Ishikawa (cell line): Measurements from ENCODE around the gene ZNF416.

Source experiments
- CEBPB ChIP-seq: IDR thresholded peaks from 2 replicates; pipeline ENCODE4 v1.6.1; 2012
- CREB1 ChIP-seq: IDR thresholded peaks from 2 replicates; pipeline ENCODE4 v1.6.1; 2012; ENCODE audit warnings: low read depth
- EGR1 ChIP-seq: IDR thresholded peaks from 2 replicates; pipeline ENCODE4 v1.6.1; 2012
- EP300 ChIP-seq: IDR thresholded peaks from 2 replicates; pipeline ENCODE4 v1.6.1; 2012; ENCODE audit warnings: borderline replicate concordance
- FOXM1 ChIP-seq: IDR thresholded peaks from 2 replicates; pipeline ENCODE4 v1.6.1; 2012; ENCODE audit warnings: low read depth, borderline replicate concordance
- NFIC ChIP-seq: IDR thresholded peaks from 2 replicates; pipeline ENCODE4 v1.6.1; 2012
- RAD21 ChIP-seq: IDR thresholded peaks from 2 replicates; pipeline ENCODE4 v1.6.1; 2012; ENCODE audit warnings: low read depth
- TAF1 ChIP-seq: IDR thresholded peaks from 2 replicates; pipeline ENCODE4 v1.6.1; 2012; ENCODE audit warnings: low read depth, mild to moderate bottlenecking
- TCF12 ChIP-seq: IDR thresholded peaks from 2 replicates; pipeline ENCODE4 v1.6.1; 2012; ENCODE audit warnings: low read depth
- TEAD4 ChIP-seq: IDR thresholded peaks from 2 replicates; pipeline ENCODE4 v1.6.1; 2012
- YY1 ChIP-seq: IDR thresholded peaks from 2 replicates; pipeline ENCODE4 v1.6.1; 2012; ENCODE audit warnings: low read depth
- ZBTB7A ChIP-seq: IDR thresholded peaks from 2 replicates; pipeline ENCODE4 v1.6.1; 2012; ENCODE audit warnings: low read depth
- TF ChIP-seq, protein P1 (sequence below): IDR thresholded peaks from 2 replicates; pipeline ENCODE4 v1.6.1; 2012
- TF ChIP-seq, protein P2 (sequence below): IDR thresholded peaks from 2 replicates; pipeline ENCODE4 v1.6.1; 2012
- TF ChIP-seq, protein P3 (sequence below): IDR thresholded peaks from 2 replicates; pipeline ENCODE4 v1.6.1; 2012; ENCODE audit warnings: low read depth, mild to moderate bottlenecking

Gene ZNF416

DNA sequence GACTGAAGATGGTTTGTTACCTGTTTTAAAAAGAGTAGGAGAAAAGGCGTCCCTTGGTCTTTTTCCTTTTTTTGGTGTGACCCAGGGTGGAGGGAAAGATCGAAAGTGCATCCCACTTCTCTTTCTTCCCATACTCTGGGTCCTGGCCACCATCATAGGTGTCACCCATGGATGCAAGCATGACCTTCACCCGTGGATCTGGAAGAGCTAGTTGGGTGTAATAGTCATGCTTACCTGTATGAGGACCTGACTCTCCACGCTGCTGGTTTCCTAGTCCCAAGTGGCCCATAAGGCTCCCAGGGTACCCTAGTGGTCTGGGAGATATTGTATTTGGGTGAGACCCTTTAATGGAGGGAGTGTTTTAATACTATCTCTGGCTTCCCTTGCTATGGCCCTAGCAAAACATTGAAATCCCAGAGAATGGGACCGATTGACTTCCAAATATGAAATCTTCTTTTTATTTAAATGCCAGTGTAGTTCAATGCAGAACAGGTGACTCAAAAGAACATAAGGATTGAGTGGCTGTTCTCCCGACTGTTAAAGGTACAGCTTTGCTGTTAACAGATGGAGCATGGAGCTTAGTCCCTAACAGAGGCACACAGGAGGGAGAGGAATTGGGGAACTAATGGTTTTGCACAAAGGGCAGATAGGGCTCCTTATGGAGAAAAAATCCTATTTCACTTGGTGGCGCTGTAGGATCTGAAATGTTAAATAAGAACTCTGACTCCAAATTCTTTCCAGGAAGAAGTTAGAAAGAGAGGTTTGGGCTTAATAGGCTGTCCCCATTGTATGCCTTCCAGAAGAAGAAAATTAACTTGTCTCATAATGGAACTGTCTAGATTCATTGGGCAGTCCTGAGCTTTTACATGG is 12.1 kb downstream of the ZNF416 start:
- TF ChIP-seq RAD21 (0 out of 2 replicates have a peak, but pooled peaks have one; percentile 10), CREB1 (no peak)
- TF ChIP-seq, protein P1, sequence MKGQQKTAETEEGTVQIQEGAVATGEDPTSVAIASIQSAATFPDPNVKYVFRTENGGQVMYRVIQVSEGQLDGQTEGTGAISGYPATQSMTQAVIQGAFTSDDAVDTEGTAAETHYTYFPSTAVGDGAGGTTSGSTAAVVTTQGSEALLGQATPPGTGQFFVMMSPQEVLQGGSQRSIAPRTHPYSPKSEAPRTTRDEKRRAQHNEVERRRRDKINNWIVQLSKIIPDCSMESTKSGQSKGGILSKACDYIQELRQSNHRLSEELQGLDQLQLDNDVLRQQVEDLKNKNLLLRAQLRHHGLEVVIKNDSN: peak; percentile 26; the same call in 1 of the 2 replicates

DNA sequence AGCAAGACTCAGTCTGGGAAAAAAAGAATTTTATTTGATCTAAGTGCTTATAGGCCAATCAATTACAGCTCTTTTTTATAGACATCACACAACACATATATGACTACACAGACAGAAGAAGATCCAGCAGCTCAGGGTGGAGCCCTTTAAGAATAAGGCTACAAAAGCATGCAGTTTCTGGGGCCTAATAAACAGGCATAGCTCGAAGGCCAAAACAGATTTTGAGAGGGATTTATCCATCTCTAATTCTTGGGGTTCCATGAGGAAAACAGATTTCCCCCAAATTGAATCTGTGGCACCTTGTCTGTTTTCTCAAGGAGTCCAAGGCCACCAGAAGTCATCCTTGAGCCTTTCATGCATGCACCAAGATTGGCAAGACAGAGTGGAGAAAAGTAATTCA is 15.2 kb downstream of the ZNF416 start:
- TF ChIP-seq TAF1 (no peak), CREB1 (no peak), YY1 (no peak), NFIC (no peak), TCF12 (no peak), TEAD4 (no peak), EGR1 (no peak), RAD21 (no peak), ZBTB7A (no peak), CEBPB (no peak), EP300 (no peak), FOXM1 (no peak)
- TF ChIP-seq, protein P2, sequence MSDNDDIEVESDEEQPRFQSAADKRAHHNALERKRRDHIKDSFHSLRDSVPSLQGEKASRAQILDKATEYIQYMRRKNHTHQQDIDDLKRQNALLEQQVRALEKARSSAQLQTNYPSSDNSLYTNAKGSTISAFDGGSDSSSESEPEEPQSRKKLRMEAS: no peak
- TF ChIP-seq, protein P1: no peak
- TF ChIP-seq, protein P3, sequence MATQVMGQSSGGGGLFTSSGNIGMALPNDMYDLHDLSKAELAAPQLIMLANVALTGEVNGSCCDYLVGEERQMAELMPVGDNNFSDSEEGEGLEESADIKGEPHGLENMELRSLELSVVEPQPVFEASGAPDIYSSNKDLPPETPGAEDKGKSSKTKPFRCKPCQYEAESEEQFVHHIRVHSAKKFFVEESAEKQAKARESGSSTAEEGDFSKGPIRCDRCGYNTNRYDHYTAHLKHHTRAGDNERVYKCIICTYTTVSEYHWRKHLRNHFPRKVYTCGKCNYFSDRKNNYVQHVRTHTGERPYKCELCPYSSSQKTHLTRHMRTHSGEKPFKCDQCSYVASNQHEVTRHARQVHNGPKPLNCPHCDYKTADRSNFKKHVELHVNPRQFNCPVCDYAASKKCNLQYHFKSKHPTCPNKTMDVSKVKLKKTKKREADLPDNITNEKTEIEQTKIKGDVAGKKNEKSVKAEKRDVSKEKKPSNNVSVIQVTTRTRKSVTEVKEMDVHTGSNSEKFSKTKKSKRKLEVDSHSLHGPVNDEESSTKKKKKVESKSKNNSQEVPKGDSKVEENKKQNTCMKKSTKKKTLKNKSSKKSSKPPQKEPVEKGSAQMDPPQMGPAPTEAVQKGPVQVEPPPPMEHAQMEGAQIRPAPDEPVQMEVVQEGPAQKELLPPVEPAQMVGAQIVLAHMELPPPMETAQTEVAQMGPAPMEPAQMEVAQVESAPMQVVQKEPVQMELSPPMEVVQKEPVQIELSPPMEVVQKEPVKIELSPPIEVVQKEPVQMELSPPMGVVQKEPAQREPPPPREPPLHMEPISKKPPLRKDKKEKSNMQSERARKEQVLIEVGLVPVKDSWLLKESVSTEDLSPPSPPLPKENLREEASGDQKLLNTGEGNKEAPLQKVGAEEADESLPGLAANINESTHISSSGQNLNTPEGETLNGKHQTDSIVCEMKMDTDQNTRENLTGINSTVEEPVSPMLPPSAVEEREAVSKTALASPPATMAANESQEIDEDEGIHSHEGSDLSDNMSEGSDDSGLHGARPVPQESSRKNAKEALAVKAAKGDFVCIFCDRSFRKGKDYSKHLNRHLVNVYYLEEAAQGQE: no peak

DNA sequence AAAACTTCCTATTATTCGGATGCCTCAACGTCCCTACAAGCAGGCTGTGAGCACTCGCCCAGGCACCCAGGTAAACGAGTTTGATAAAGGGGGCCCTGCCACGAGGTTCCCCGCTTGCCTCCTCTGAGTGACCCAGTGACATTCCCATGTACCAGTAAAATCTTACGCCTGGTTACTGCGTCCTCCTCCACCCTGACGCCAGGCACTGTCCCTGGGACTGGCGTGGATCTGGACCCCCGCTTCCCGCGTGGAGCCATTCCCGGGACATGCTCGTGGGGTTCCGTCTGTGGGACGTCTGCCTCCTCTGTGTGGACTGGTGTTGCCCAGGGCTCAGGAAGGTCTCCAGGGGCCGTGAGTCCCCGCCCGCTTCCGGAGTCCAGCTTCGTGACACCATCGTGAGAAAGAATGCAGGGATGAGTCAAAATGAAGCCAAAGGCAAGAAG is 18.6 kb downstream of the ZNF416 start:
- no peak for TF ChIP-seq YY1
- no peak for TF ChIP-seq CEBPB
- no peak for TF ChIP-seq FOXM1
- no peak for TF ChIP-seq EP300
- TF ChIP-seq, protein P1: no peak
- no peak for TF ChIP-seq NFIC
- TF ChIP-seq ZBTB7A: no peak
- TF ChIP-seq, protein P2: no peak
- TF ChIP-seq, protein P3: no peak
- no peak for TF ChIP-seq RAD21

DNA sequence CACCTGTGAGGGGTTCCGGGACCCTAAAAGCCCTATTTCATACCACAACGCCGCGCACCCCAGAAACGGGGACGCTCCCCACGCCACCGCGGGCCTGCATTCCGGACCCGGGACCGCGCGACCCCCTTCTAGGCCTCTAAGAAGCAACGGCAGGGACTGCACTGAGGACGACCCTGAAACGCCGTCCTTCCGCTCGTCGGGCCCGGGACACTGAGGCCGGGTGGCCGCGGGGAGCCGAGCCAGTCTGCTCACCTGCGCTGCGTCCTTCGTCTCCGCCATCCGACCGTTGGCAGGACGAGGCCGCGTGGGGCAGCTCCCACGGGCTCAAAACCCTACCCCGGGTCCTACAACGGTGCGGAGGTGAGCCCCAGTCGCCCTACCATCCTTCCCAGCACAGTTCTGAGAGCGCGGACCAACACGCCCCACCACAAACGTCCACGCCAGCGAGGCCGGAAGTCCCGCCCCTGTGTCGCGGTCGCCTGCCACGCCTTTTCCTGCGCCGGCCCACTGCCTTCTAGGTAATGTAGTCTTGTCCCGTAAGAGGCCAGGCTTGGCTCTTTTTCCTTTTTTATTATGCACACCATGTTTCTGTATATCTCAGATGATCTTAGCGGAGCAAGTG is 19.2 kb downstream of the ZNF416 start, which contains the start of gene ZNF550:
ZNF550 (minus strand) TSS at position 460 of the 622 bp plus-strand sequence; CDS start at position 279, 181 bp downstream.
- no peak for TF ChIP-seq EP300
- TF ChIP-seq NFIC: no peak
- TF ChIP-seq, protein P3: no peak
- TF ChIP-seq YY1: 0 out of 2 replicates have a peak, but pooled peaks have one; percentile 42
- TF ChIP-seq, protein P2: peak; percentile 80
- no peak for TF ChIP-seq EGR1
- peak; percentile 66 for TF ChIP-seq CREB1
- no peak for TF ChIP-seq ZBTB7A
- TF ChIP-seq TAF1: peak; percentile 47; the same call in 1 of the 2 replicates
